NCI-H2171 (cell line): Measurements from ENCODE around the gene MOB2.
"Not testable (repeated sequence)": the region's sequence is repeated elsewhere in the genome, so short reads cannot be mapped to it uniquely, and the experiment has no call there.

Experiments used
- DNase-seq: peaks from one replicate; lab custom pipeline; 2025; lab: John Stamatoyannopoulos, UW

The MOB2 gene

DNA sequence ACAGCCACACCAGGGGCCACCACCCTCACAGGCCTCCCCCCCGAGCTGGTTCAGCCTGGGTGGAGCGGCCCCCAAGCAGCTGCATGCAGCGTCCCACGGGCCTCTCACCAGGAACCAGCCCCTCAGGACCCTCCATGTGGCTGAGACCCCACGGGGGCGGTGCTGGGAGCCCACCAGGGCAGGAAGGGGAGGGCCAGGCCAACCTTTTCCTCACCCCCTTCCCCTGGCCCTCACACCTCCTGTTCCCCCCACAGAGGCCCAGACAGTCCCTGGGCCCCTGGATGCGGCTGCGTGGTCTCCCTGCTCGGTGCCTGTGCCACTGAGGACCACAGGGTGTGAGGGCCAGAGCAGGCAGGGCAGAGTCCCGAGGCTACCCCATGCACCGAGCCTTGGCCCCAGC lies 46.5 kb downstream of the MOB2 start:
- DNase-seq, result no peak

DNA sequence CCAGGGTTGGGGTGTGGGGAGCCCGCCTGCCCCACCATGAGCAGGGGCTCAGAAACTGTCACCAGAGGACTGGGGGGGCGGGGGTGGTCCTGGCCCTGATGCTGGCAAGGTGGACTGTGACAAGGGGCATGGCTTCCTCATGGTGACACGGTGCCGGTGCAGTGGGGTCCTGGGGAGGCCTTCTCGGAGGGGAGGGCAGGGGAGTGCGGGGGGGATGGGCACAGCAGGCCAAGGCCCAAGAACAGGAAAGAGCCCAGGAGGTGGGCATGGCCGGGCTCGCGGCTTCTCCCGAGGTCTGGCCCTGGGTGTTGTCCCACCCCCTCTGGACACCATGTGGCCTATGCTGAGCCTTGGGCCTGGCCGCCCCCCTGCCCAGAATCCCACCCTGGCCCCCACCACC lies 47.2 kb downstream of the MOB2 start:
- no peak for DNase-seq

DNA sequence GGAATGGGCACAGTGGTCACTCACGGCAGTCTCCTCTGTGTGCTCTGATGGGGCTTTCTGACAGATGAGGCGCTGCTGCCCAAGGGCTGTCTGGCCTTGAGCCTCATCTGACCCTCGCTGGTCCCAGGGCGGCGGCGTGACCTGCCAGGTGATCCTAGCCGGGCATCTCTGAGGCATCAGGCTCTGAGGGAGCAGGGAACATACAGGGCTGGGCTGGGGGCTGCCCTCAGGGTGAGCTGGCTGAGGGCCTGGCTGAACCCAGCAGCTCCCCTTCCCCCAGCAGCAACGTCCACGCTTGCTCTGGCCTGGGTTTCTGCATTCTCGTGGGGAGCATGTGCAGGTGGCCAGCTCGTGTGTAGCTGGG lies 47.6 kb downstream of the MOB2 start:
- no peak for DNase-seq

DNA sequence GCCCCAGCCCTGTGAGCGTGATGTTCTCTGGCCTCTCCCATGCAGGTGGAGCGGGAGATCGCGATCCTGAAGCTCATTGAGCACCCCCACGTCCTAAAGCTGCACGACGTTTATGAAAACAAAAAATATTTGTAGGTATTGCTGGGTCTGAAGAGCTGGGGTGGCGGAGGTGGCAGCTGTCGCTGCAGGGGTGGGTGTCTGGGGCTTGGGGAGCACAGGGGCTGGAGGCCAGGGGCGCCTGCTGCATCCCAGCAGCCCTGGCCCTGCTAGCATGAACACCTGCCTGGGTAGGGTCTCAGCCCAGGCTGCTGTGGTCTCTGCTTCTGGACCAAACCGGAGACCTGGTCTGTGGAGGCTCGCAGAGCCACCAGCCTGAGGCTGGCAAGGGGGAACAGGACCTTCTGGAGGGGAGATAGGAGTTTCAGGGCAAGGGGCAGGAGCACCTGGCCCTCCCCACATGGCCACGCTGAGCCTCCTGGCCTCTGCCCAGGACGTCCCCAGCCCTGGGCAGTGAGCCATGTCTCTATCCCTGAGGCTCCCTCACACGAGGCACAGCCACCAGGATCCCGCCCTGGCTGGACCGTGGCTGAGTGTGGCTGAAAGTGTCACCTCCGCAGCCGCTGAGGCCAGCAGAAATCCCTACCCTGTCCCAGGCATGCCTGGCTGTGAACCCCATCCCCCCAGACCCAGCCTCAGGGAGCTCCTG lies 48.2 kb downstream of the MOB2 start:
- no peak for DNase-seq

DNA sequence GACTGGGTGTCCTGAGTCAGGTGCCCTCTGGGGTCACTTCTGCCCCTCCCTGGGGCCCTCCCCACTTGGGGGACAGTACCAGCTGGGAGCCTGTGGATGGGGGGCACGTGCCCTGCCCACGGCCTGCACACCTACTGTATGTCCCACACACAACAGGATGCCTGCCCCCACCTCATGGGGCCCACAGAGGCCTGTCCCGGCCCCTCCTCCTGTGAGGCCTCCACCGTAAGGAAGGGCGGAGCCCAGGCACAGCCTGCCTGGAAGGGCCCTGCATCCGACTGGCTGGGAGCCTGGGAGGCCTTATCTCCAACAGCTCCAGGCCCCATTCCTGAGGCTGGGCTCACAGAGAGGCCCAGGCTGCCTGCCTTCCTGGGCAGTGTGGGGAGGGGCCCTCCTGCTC lies 49.1 kb downstream of the MOB2 start:
- DNase-seq, result no peak

DNA sequence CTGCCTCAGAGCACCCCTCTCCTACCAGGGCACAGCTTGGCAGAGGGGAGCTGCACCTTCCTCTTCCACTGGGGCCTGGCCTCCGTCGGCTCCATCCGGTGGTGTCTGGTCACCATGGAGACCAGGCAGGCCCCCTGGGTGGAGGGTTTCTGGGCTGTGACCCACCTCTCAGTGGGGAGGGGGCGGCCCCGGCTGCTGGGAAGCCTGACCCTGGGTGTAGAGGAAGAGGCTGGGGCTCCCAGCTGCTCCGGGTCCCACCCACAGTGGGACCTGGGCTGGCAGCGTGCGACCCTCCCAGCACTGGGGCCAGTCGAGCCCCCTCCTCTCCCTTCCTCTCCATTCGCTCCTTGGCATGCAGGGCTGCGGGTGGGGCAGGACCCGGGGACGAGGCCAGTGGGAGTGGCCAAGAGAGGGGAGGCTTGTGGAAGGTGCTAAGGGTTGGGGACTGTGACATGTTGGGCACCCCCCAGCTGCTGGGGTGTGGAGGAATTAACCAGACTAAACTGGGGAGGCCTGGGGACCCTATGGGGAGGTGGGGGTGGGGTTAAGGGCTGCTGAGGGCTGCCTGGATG lies 50.0 kb downstream of the MOB2 start:
- DNase-seq, result no peak

DNA sequence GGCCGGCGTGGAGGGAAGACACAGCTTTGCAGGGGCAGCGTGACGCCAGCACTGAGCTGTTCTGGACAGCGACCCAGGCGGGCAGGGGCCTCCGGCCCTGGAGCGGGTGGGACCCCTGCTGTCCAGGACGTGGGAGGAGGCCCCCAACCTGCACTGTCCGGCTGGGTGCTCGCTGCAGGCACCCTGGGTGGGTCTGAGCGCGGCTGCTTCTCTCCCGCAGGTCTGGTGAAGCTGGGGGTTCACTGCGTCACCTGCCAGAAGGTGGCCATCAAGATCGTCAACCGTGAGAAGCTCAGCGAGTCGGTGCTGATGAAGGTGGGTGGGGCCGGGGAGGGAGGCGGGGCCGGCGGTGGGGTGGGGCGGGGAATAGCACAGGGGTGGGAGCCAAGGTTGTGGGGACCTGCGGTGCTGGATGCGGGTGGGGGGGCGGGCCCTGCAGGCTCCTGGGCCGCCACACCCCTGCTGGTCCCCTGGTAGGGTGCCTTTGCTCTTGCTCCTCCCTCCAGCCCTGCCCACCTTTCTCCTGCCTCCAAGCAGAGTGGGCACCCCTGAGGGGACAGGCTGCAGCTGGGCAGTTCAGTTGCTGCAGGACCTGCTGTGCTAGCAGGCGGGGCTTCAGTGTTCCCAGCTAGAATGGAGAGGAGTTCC lies 50.6 kb downstream of the MOB2 start:
- DNase-seq, result no peak

- DNase-seq, result not testable (repeated sequence)
These were observed 51.1 kb downstream of the MOB2 start for GRCh38 chr11:1435479-1435819.

DNA sequence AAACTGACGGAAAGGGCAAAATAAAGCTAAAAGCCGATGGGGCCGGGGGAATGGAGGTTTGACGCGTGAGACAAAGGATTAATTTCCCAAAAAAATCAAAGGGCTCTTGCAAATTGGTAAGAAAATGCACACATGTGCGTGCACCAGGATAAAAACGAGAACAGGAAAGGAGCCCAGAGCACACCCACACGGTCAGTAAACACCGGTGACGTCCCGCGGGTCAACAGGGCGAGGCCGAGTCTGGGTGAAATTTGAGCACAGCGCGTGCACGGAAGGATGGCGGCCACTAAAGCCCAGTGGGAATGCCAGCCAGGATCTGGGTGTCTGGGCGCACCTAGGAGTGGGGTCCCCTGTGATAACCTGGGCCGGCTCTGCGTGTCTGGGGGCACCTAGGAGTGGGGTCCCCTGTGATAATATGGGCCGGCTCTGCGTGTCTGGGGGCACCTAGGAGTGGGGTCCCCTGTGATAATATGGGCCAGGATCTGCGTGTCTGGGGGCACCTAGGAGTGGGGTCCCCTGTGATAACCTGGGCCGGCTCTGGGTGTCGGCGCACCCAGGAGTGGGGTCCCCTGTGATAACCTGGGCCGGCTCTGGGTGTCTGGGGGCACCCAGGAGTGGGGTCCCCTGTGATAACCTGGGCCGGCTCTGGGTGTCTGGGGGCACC lies 52.5 kb downstream of the MOB2 start:
- no peak for DNase-seq

DNA sequence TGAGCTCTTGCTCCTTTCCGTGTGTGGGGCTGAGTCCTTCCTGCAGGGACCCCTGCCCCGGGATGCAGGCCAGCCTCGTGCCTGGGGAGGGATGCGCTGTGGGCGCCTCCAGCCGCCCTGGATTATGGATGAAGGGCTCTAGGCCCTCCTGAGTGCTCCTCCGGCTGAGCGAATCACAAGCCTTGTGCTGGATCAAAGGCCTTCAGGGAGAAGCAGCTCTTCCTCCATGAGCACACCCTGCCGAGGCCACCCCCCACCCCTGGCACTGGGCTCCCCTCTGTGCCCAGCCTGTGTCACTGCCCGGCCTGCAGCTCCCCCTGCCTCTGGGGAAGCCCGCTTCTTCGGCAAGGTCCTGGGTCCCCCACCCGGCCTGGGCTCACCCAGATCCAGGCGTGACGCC lies 53.0 kb downstream of the MOB2 start:
- no peak for DNase-seq

DNA sequence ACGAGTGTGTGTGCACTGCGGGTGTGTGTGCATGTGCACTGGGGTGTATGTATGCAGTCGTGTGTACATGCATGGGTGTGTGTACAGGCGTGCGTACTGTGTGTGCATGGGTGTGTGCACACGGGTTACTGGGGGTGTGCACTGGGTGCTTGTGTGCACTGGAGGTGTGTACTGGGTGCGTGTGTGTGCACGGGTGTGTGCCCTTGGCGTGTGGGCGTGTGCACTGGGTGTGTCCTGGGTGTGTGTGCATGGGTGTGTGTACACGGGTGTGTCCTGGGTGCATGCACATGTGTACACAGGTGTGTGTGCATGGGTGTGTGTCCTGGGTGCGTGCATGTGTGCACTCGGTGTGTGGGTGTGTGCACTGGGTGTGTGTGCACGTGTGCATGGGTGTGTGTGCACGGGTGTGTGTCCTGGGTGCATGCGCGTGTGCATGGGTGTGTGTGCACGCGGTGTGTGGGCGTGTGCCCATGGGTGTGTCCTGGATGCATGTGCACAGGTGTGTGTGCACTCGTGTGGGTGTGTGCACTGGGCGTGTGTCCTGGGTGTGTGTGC lies 57.7 kb downstream of the MOB2 start:
- DNase-seq, result no peak

GRCh38 chr11:1425439-1425838 lies 61.1 kb downstream of the MOB2 start:
- no peak for DNase-seq

- DNase-seq, result no peak
These were observed 61.6 kb downstream of the MOB2 start for GRCh38 chr11:1425006-1425405.

DNA sequence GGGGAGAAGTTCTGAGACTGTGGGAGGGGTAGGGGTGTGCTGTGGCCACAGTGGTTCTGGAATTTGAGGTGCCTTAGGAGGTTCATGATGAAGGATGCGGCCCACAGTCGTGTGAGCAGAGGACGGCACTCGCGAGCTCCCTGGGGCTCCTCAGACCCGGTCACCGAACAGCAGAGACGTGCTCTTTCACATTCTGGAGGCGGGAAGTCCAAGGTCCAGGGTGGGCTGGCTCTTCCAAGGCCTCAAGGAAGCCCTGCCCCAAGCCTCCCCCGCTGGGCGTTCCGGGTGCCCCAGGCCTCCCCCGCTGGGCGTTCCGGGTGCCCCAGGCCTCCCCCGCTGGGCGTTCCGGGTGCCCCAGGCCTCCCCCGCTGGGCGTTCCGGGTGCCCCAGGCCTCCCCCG lies 63.2 kb downstream of the MOB2 start:
- not testable (repeated sequence) for DNase-seq

DNA sequence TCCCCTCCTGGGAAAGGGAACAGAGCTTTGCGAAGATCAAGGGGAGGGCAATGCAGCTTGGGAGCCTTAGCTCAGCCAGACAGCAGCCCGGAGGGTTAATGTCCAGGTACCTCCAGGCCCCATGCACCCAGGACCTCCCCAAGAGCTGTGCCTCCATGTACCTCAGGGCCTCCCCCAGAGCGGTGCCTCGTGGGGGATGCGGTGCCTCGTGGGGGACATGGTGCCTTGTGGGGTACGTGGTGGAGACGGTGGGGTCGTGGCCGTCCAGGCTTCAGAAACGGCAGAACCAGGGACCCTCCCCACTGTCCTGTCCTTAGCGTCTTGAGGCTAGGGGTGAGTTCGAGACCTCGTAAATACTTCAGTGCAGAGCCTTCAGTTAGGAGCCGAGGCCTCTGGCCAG lies 63.6 kb downstream of the MOB2 start:
- no peak for DNase-seq

DNA sequence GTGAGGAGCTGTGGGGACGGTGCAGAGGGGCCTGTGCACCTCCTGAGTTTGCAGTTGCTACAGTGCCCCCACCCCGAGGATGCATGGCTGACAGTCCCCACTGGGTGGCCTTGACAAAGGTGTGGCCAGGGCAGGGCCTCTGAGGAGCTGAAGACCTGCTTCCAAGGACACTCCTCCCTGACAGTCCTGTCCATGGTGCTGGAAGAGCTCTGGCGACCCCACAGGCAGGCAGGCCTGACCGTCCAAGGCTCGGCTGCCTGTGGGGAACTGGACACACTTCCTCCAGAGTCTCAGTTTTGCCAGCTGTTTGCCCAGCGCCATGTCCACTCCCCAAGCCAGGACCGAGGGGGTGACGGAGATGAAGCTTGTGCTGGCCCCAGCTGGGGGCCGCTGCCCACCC lies 64.1 kb downstream of the MOB2 start:
- no peak for DNase-seq

GRCh38 chr11:1421291-1421690 lies 65.3 kb downstream of the MOB2 start:
- DNase-seq, result no peak

GRCh38 chr11:1419811-1420210 lies 66.8 kb downstream of the MOB2 start:
- DNase-seq, result no peak
